ENCODE measurements around the gene PKDCC.
"Not testable (repeated sequence)": the region's sequence is repeated elsewhere in the genome, so short reads cannot be mapped to it uniquely, and the experiment has no call there.

The PKDCC gene

GRCh38 chr2:42030829-42031228, 17.0 kb upstream of the PKDCC start:
- no peak for DNase-seq

GRCh38 chr2:42031281-42032223, 16.3 kb upstream of the PKDCC start:
- no peak for DNase-seq

GRCh38 chr2:42032224-42032620, 15.6 kb upstream of the PKDCC start:
- DNase-seq = no peak

GRCh38 chr2:42032745-42033144, 15.1 kb upstream of the PKDCC start:
- DNase-seq = no peak

- not testable (repeated sequence) for DNase-seq
Observed at GRCh38 chr2:42034096-42034495, 13.7 kb upstream of the PKDCC start.

- DNase-seq = no peak
Observed at GRCh38 chr2:42035241-42035640, 12.6 kb upstream of the PKDCC start.

GRCh38 chr2:42036413-42036812, 11.4 kb upstream of the PKDCC start:
- DNase-seq = no peak

GRCh38 chr2:42036940-42037339, 10.9 kb upstream of the PKDCC start:
- DNase-seq = no peak

GRCh38 chr2:42040643-42041278, 7.1 kb upstream of the PKDCC start:
- no peak for DNase-seq

GRCh38 chr2:42041377-42042127, 6.3 kb upstream of the PKDCC start:
- no peak for DNase-seq

GRCh38 chr2:42042631-42043355, 5.0 kb upstream of the PKDCC start:
- no peak for DNase-seq

GRCh38 chr2:42043789-42044394, 3.9 kb upstream of the PKDCC start:
- DNase-seq = no peak

- DNase-seq = no peak
Observed at GRCh38 chr2:42044939-42045338, 2.9 kb upstream of the PKDCC start.

- DNase-seq = no peak
Observed at GRCh38 chr2:42045352-42045751, 2.5 kb upstream of the PKDCC start.

- DNase-seq = no peak
Observed at GRCh38 chr2:42045848-42046748, 1.7 kb upstream of the PKDCC start.

GRCh38 chr2:42046819-42047487, 868 bp upstream of the PKDCC start:
- no peak for DNase-seq

- DNase-seq = no peak
Observed at GRCh38 chr2:42048299-42049220, 739 bp downstream of the PKDCC start.

GRCh38 chr2:42049221-42050009, 1.6 kb downstream of the PKDCC start:
- DNase-seq = no peak
